ENCODE measurements around the gene SOAT1. TPM values are rescaled to one million over a fixed set of nuclear protein-coding genes. Genes with fewer than 3 reads are reported as not detected.

SOAT1 gene
- total and polyA plus RNA-seq, 2 of the 8 experiments (the other 6 are each of a cell fraction or from before 2014, with no cell fraction given) = 2.7 to 4.7 TPM

GRCh38 chr1:179311149-179311700 is 17.6 kb downstream of the SOAT1 start (continued):
- no peak for TF ChIP-seq E2F6 (IDR thresholded peaks at IDR 0.05)
- no peak for TF ChIP-seq SUZ12 (IDR thresholded peaks at IDR 0.05; ENCODE audit: low read length)
- TF ChIP-seq POLR2A (IDR thresholded peaks at IDR 0.05; ENCODE audit: control extremely low read depth in 1 of 2, low read depth in 2 of 2, low read length in 2 of 2) = no peak
- no peak for TF ChIP-seq SP2 (IDR thresholded peaks at IDR 0.05; ENCODE audit: low read length)
- TF ChIP-seq TAF1 (IDR thresholded peaks at IDR 0.05; ENCODE audit: low read depth, low read length) = no peak
- TF ChIP-seq SIRT6 (IDR thresholded peaks at IDR 0.05; ENCODE audit: low read length) = no peak
- TF ChIP-seq NANOG (IDR thresholded peaks at IDR 0.05; ENCODE audit: insufficient read depth, low read depth, low read length, poor library complexity, severe bottlenecking) = no peak
